CMK (cell line): ENCODE measurements around the gene WAPL.
"Not testable (repeated sequence)": the region's sequence is repeated elsewhere in the genome, so short reads cannot be mapped to it uniquely, and the experiment has no call there.

Experiments
- DNase-seq: peaks from one replicate; pipeline ENCODE4 v3.0.0-alpha.2; 2010; ENCODE audit warnings: low read depth

Gene WAPL

GRCh38 chr10:86389441-86390193 lies 132.0 kb downstream of the WAPL start:
- DNase-seq, result no peak

- DNase-seq, result not testable (repeated sequence)
These were observed 132.5 kb downstream of the WAPL start for GRCh38 chr10:86389109-86389440.

GRCh38 chr10:86388119-86388704 lies 133.4 kb downstream of the WAPL start:
- no peak for DNase-seq

- no peak for DNase-seq
These were observed 134.3 kb downstream of the WAPL start for GRCh38 chr10:86387178-86387794.

- no peak for DNase-seq
These were observed 135.8 kb downstream of the WAPL start for GRCh38 chr10:86385806-86386205.
